Endodermal cell (in vitro differentiated cells): ENCODE measurements around the gene YWHAE. TPM values are rescaled to one million over a fixed set of nuclear protein-coding genes. Genes with fewer than 3 reads are reported as not detected.
A peak's percentile ranks its signal among the peaks of the same experiment; 100 is the strongest.

Experiments used
- DNase-seq: peaks from one replicate; pipeline ENCODE4 v3.0.0-alpha.2; 2017
- H3K27ac ChIP-seq: 2 replicates; pipeline ENCODE4 v1.5.1; 2013; ENCODE audit warnings: mild to moderate bottlenecking, low read depth, low read length, moderate library complexity
- H3K27me3 ChIP-seq: 2 replicates; pipeline ENCODE4 v1.6.1; 2013; ENCODE audit warnings: mild to moderate bottlenecking, low read length, moderate library complexity; ENCODE audit not compliant: insufficient read depth, control insufficient read depth, poor library complexity, severe bottlenecking
- H3K36me3 ChIP-seq: 2 replicates; pipeline ENCODE4 v1.7.0; 2013; ENCODE audit warnings: mild to moderate bottlenecking, low read length, moderate library complexity; ENCODE audit not compliant: control insufficient read depth, insufficient read depth
- H3K4me1 ChIP-seq: one replicate; pipeline ENCODE4 v1.7.0; 2013; ENCODE audit warnings: low read length; ENCODE audit not compliant: control insufficient read depth, insufficient read depth
- H3K4me3 ChIP-seq: 2 replicates; pipeline ENCODE4 v1.5.1; 2013; ENCODE audit warnings: mild to moderate bottlenecking, low read length, moderate library complexity
- H3K9ac ChIP-seq: 2 replicates; pipeline ENCODE4 v1.6.1; 2013; ENCODE audit warnings: mild to moderate bottlenecking, low read length, moderate library complexity; ENCODE audit not compliant: poor library complexity, severe bottlenecking; ENCODE audit errors: extremely low read depth
- H3K9me3 ChIP-seq: 2 replicates; pipeline ENCODE4 v1.6.1; 2013; ENCODE audit warnings: mild to moderate bottlenecking, low read length, moderate library complexity; ENCODE audit not compliant: control insufficient read depth
- H3K27ac Mint-ChIP-seq: 2 replicates; pipeline ENCODE4 v1.8.0; 2020; ENCODE audit warnings: mixed read lengths
- H3K27me3 Mint-ChIP-seq: 2 replicates; pipeline ENCODE4 v1.8.0; 2021; ENCODE audit warnings: mild to moderate bottlenecking, mixed read lengths; ENCODE audit not compliant: insufficient read depth
- H3K36me3 Mint-ChIP-seq: 2 replicates; pipeline ENCODE4 v1.8.0; 2020; ENCODE audit warnings: low read depth, mixed read lengths
- H3K4me1 Mint-ChIP-seq: 2 replicates; pipeline ENCODE4 v1.8.0; 2020; ENCODE audit warnings: mixed read lengths
- H3K4me3 Mint-ChIP-seq: 2 replicates; pipeline ENCODE4 v1.8.0; 2020; ENCODE audit warnings: mild to moderate bottlenecking, moderate library complexity, mixed read lengths
- H3K9me3 Mint-ChIP-seq: 2 replicates; pipeline ENCODE4 v1.8.0; 2020; ENCODE audit warnings: mild to moderate bottlenecking, mixed read lengths
- WGBS, 2 experiments: methylation state at CpG; one replicate each; pipeline versions ENCODE4 v1.1.5 to v1.1.7; 2013; ENCODE audit warnings: missing lambda C conversion rate in 2 of 2, mixed read lengths in 1 of 2; ENCODE audit not compliant: insufficient coverage in 1 of 2, insufficient read length in 1 of 2; 5-methylcytosine and 5-hydroxymethylcytosine counted together
- total RNA-seq, 2 donors: library from RNA; stranded (reverse); fragmentation: NEBNext Ultra II Directional in 1 of 2; extraction: Animal tissue kit (Norgen Biotek cat#: 25700) in 1 of 2; gene quantifications; 2 replicates in 1 of 2; 3 replicates in 1 of 2; pipeline ENCODE4 v1.2.1, GENCODE V29; 2021
- TF ChIP-seq, protein P1 (sequence below): fragments of 200-600 bp; sonication (generic); conservative IDR thresholded peaks from 2 replicates; pipeline ENCODE4 v1.5.0; 2021; ENCODE audit warnings: antibody characterized with exemption, mild to moderate bottlenecking

The YWHAE gene
- total RNA-seq, 2 donors from 2014 or later, result 1,225 to 1,349 TPM

GRCh38 chr17:1442187-1442586 lies 42.2 kb upstream of the YWHAE start:
- peaks cover 51% of the 10 kb centered on the region for H3K36me3 ChIP-seq
- no peak for DNase-seq
- H3K9me3 ChIP-seq, result no peaks in the 10 kb centered on the region
- TF ChIP-seq, protein P1, sequence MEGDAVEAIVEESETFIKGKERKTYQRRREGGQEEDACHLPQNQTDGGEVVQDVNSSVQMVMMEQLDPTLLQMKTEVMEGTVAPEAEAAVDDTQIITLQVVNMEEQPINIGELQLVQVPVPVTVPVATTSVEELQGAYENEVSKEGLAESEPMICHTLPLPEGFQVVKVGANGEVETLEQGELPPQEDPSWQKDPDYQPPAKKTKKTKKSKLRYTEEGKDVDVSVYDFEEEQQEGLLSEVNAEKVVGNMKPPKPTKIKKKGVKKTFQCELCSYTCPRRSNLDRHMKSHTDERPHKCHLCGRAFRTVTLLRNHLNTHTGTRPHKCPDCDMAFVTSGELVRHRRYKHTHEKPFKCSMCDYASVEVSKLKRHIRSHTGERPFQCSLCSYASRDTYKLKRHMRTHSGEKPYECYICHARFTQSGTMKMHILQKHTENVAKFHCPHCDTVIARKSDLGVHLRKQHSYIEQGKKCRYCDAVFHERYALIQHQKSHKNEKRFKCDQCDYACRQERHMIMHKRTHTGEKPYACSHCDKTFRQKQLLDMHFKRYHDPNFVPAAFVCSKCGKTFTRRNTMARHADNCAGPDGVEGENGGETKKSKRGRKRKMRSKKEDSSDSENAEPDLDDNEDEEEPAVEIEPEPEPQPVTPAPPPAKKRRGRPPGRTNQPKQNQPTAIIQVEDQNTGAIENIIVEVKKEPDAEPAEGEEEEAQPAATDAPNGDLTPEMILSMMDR, result no peak
- no peaks in the 10 kb centered on the region for H3K4me1 ChIP-seq
- Mint-ChIP-seq H3K27me3 (no peaks in the 10 kb centered on the region), H3K36me3 (peaks cover 53% of the 10 kb centered on the region), H3K4me1 (peaks cover 5% of the 10 kb centered on the region), H3K9me3 (no peaks in the 10 kb centered on the region), H3K27ac (no peak overlapping the region), H3K4me3 (no peak overlapping the region)
- WGBS, 2 experiments, result 96 to 100% methylated on average over 2 to 4 of the region's 4 CpGs
- H3K27ac ChIP-seq, result no peak overlapping the region
- no peak overlapping the region for H3K4me3 ChIP-seq
- H3K27me3 ChIP-seq, result no peaks in the 10 kb centered on the region
- no peak overlapping the region for H3K9ac ChIP-seq

DNA sequence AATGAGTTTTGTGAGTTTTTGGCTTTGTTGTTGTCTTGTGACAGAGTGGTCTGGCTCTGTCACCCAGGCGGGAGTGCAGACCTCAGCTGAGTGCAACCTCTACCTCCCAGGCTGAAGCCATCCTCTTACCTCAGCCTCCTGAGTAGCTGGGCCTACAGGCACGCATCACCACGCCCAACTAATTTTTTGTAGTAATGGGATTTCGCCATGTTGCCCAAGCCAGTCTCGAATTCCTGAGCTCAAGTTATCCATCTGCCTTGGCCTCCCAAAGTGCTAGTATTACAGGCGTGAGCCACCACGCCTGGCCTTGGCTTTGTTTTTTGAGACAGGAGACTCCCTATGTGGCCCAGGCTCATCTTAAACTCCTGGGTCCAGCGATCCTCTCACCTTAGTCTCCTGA lies 40.9 kb upstream of the YWHAE start:
- no peaks in the 10 kb centered on the region for H3K27me3 ChIP-seq
- H3K27ac ChIP-seq, result no peak overlapping the region
- WGBS, 2 experiments, result 96 to 100% methylated on average over 7 to 8 of the region's 8 CpGs

GRCh38 chr17:1438593-1439083 lies 38.6 kb upstream of the YWHAE start:
- peaks cover 64% of the 10 kb centered on the region for H3K36me3 Mint-ChIP-seq
- no peaks in the 10 kb centered on the region for H3K9me3 Mint-ChIP-seq
- Histone ChIP-seq H3K27me3 (no peaks in the 10 kb centered on the region), H3K4me1 (no peaks in the 10 kb centered on the region), H3K9me3 (no peaks in the 10 kb centered on the region), H3K4me3 (no peak overlapping the region), H3K9ac (peak overlapping the region; percentile 25), H3K27ac (no peak overlapping the region), H3K36me3 (peaks cover 73% of the 10 kb centered on the region)
- no peak overlapping the region for H3K4me3 Mint-ChIP-seq
- peak overlapping the region; percentile 77 for H3K27ac Mint-ChIP-seq
- no peaks in the 10 kb centered on the region for H3K27me3 Mint-ChIP-seq
- TF ChIP-seq, protein P1, result no peak
- H3K4me1 Mint-ChIP-seq, result peaks cover 5% of the 10 kb centered on the region
- DNase-seq, result no peak
- WGBS, 2 experiments, result 74 to 91% methylated on average over 11 of the region's 11 CpGs

More for the DNA sequence above, 40.9 kb upstream of the YWHAE start:
- no peak overlapping the region for H3K9ac ChIP-seq
- Mint-ChIP-seq H3K27ac (no peak overlapping the region), H3K27me3 (no peaks in the 10 kb centered on the region), H3K4me3 (no peak overlapping the region), H3K36me3 (peaks cover 55% of the 10 kb centered on the region), H3K4me1 (peaks cover 5% of the 10 kb centered on the region), H3K9me3 (no peaks in the 10 kb centered on the region)
- H3K4me3 ChIP-seq, result no peak overlapping the region
- peaks cover 60% of the 10 kb centered on the region for H3K36me3 ChIP-seq
- DNase-seq, result no peak
- no peaks in the 10 kb centered on the region for H3K9me3 ChIP-seq
- TF ChIP-seq, protein P1, result no peak
- H3K4me1 ChIP-seq, result no peaks in the 10 kb centered on the region
